ENCODE data around the gene LCT. TPM values are rescaled to one million over a fixed set of nuclear protein-coding genes. Genes with fewer than 3 reads are reported as not detected.

Gene LCT
- total and polyA plus RNA-seq, 12 donors, result not detected

GRCh38 chr2:135802350-135802749 lies 34.6 kb downstream of the LCT start:
- TF ChIP-seq CTCF (IDR thresholded peaks at IDR 0.05), result no peak
- Histone ChIP-seq H3K4me3 (no peak overlapping the region), H3K27me3 (no peaks in the 10 kb centered on the region), H3K9me3 (peaks cover 0 to 25% (median 0%) of the 10 kb centered on the region in 11 donors), H3K4me1 (peaks cover 0 to 14% (median 4%) of the 10 kb centered on the region in 9 donors), H3K27ac (no peak overlapping the region), H3K36me3 (no peaks in the 10 kb centered on the region)
- intact Hi-C loops (cut with DNase I), result loop anchor here in 1 of 10 donors (10.0 kb wide), 1 partner anchor 798 kb away; no protein-coding TSS in a partner anchor
- ATAC-seq (no peak), DNase-seq (no peak)
- WGBS, 2 donors, result 63 to 65% methylated on average over 3 of the region's 3 CpGs

GRCh38 chr2:135800513-135801460 lies 36.2 kb downstream of the LCT start:
- 86 to 90% methylated on average over 9 of the region's 9 CpGs for WGBS, 2 donors
- intact Hi-C loops (cut with DNase I), result loop anchor here in 1 of 10 donors (10.0 kb wide), 1 partner anchor 796 kb away; no protein-coding TSS in a partner anchor
- no peak overlapping the region for H3K27ac ChIP-seq

GRCh38 chr2:135799738-135800137 lies 37.2 kb downstream of the LCT start:
- Histone ChIP-seq H3K4me1 (peaks cover 0 to 15% (median 5%) of the 10 kb centered on the region in 9 donors), H3K27me3 (no peaks in the 10 kb centered on the region), H3K9me3 (peaks cover 0 to 25% (median 0%) of the 10 kb centered on the region in 11 donors), H3K27ac (no peak overlapping the region), H3K4me3 (no peak overlapping the region), H3K36me3 (no peaks in the 10 kb centered on the region)
- ATAC-seq (no peak), DNase-seq (no peak)
- TF ChIP-seq CTCF (IDR thresholded peaks at IDR 0.05), result no peak
- WGBS, 2 donors, result 43 to 56% methylated on average over 2 of the region's 2 CpGs
- intact Hi-C loops (cut with DNase I), result loop anchor here in 1 of 10 donors (10.0 kb wide), 1 partner anchor 795 kb away; no protein-coding TSS in a partner anchor

More at GRCh38 chr2:135800513-135801460, 36.2 kb downstream of the LCT start:
- Histone ChIP-seq H3K4me3 (no peak overlapping the region), H3K27me3 (no peaks in the 10 kb centered on the region), H3K9me3 (peaks cover 0 to 25% (median 0%) of the 10 kb centered on the region in 11 donors), H3K36me3 (no peaks in the 10 kb centered on the region), H3K4me1 (peaks cover 0 to 15% (median 5%) of the 10 kb centered on the region in 9 donors)
- ATAC-seq, result no peak
- DNase-seq, result no peak
- no peak for TF ChIP-seq CTCF (IDR thresholded peaks at IDR 0.05)

GRCh38 chr2:135798762-135799161 lies 38.2 kb downstream of the LCT start:
- intact Hi-C loops (cut with DNase I), result no loop called here
- H3K27me3 ChIP-seq, result no peaks in the 10 kb centered on the region
- TF ChIP-seq CTCF (IDR thresholded peaks at IDR 0.05), result peak in 6 of 9 donors; percentile 7 to 29 (median 18)
- WGBS, 2 donors, result 29 to 31% methylated on average over 4 of the region's 4 CpGs
- H3K4me1 ChIP-seq, result peaks cover 0 to 15% (median 5%) of the 10 kb centered on the region in 9 donors
- DNase-seq (no peak), ATAC-seq (no peak)
- peaks cover 0 to 25% (median 0%) of the 10 kb centered on the region in 11 donors for H3K9me3 ChIP-seq
- H3K4me3 ChIP-seq, result no peak overlapping the region
- H3K36me3 ChIP-seq, result no peaks in the 10 kb centered on the region
- H3K27ac ChIP-seq, result no peak overlapping the region

Measured in heart right ventricle (tissue), 16 donors.